Activated CD4-positive, CD25-positive, alpha-beta regulatory T cell treated with anti-CD3 and anti-CD28 coated beads, Interleukin-2, amount 50 U/mL, for 16 hours (primary cell): ENCODE measurements around the gene C1orf141.
"Not testable (repeated sequence)": the region's sequence is repeated elsewhere in the genome, so short reads cannot be mapped to it uniquely, and the experiment has no call there.

Experiments
- DNase-seq: peaks from one replicate; pipeline ENCODE4 v3.0.0-alpha.2; 2020; ENCODE audit warnings: low read depth, low spot score

Gene C1orf141

GRCh38 chr1:67134695-67135094, at the start of gene C1orf141:
Gene C1orf141, minus strand, starts transcription at chr1:67134970. Its CDS starts 7,730 bp downstream, at chr1:67127240.
- no peak for DNase-seq

- no peak for DNase-seq
Measured at GRCh38 chr1:67175530-67176087, 40.8 kb upstream of the C1orf141 start.

DNA sequence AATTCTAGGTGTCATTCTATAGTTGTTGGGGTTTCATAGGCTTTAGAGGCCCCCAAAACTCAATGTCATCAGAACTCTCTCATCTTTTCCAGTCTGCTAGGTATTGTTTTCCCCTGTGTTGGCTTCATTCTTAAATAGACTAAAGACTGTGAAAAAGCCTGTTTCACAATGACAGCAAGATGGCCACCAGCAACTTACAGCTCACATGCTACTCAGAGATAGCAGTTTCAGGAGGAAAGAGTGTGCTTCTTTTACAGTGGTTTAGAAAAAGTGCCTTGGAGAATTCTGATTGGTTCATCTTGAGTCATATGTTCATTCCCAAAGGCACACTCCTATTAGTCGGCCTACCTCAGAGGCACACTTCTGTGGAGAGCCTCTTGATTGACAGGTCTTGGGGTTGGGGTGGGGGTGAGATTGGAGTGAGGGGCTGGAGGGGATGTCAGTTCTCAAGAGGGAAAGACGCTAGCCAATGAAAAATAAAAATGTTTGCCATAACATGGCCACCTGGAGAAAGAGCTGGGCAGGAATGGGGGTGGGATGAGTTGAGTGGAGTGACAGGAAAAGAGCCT, 40.0 kb upstream of the C1orf141 start:
- no peak for DNase-seq

DNA sequence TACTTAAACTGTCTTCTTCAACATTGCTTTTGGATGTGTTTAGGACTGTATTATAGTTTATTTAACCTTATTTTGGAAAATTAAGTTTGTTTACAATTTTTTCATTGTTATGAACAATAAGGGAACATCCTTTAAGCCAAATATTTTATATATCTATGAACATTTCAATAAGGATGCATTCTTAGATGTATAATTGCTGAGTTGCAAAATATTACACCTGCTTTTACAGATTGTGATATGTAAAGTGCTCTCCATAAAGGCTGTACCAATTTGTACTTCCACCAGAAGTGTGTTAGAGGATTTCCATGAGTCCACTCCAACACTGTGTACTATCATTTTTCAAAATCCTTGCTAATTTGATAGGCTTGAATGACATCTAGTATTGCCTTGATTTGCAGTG, 39.2 kb upstream of the C1orf141 start:
- no peak for DNase-seq

GRCh38 chr1:67171978-67172377, 37.2 kb upstream of the C1orf141 start:
- DNase-seq = no peak

- DNase-seq = no peak
Measured at GRCh38 chr1:67171574-67171955, 36.8 kb upstream of the C1orf141 start.

DNA sequence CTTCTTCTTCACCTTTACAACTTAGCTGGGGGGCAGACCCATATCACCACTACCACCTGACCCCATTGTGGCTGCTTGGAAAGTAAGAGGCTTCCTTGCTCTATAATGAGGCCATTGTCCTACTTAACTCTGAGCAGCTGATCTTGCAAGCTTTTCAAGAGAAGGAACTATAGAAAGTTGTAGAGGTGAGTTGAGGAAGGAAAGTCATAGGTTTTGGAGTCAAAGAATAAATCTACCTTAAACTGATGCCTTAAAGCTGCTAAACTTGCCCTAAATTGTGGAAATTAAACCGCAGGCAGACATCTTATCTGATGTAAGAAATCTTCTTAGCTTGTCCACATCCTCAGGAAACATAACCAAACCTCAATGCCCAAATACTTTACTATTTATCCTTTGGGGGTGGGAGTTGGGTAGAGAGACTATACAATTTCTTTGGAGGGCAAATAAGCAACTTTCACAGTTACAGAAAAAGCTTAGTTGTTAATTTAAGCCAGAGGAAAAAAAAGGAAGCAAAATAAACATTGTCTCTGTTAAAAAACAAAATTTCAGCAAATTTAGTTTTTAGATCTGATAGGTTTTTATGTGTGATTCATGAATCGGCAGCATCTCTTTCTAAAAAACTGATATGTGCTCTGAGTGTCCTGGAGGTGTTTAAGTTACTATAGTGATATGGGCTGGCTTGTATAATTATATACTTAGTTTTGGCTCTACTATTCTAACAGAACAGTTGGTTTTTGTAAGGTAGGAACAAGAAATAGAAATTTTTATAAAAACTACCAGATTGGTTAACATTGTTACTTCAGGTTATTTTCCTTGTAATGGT, 36.2 kb upstream of the C1orf141 start:
- DNase-seq = no peak

- no peak for DNase-seq
Measured at GRCh38 chr1:67169932-67170331, 35.2 kb upstream of the C1orf141 start.

- DNase-seq = no peak
Measured at GRCh38 chr1:67169496-67169895, 34.7 kb upstream of the C1orf141 start.

GRCh38 chr1:67166196-67166595, 31.4 kb upstream of the C1orf141 start, which contains the start of gene IL23R:
Gene IL23R, plus strand, starts transcription at chr1:67166454. Its CDS starts 1,667 bp downstream, at chr1:67168121.
- DNase-seq = no peak

DNA sequence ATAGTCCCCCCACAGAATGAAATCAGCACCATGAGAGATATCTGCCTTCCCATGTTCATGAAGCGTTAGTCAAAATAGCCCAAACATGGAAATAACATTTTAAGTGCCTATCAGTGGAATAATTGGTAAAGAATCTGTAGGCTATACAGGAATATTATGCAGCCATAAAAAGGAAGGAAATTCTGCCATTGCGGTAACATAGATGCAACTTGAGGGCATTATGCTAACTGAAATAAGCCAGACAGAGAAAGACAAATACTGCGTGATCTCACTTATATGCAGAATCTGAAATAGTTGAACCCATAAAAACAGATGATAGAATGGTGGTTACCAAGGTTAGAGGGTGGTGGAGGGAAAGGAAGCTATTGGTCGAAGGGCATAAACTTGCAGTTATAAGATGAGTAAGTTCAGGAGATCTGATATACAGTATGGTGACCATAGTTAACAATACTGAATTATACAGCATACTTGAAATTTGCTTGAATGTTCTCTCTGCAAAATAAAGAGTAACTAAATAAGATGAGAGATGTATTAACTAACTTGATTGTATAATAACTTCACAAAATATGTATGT, 30.8 kb upstream of the C1orf141 start:
- no peak for DNase-seq

DNA sequence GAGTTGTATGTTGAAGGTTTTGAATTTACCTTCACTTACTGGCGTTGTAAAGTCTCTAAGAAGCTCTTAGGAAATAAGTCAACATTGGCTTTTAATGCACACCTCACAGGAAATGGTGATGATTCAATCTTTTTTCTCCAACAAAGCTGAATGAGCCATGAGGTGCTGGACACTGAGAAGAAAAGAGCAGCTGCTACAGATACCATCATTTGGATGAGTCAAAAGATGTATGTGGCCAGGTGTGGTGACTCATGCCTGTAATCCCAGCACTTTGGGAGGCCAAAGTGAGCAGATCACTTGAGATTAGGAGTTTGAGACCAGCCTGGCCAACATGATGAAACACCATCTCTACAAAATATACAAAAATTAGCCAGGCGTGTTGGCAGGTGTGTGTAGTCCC, 28.2 kb upstream of the C1orf141 start:
- DNase-seq = no peak

GRCh38 chr1:67159233-67159632, 24.5 kb upstream of the C1orf141 start:
- no peak for DNase-seq

GRCh38 chr1:67158401-67158800, 23.6 kb upstream of the C1orf141 start:
- no peak for DNase-seq

DNA sequence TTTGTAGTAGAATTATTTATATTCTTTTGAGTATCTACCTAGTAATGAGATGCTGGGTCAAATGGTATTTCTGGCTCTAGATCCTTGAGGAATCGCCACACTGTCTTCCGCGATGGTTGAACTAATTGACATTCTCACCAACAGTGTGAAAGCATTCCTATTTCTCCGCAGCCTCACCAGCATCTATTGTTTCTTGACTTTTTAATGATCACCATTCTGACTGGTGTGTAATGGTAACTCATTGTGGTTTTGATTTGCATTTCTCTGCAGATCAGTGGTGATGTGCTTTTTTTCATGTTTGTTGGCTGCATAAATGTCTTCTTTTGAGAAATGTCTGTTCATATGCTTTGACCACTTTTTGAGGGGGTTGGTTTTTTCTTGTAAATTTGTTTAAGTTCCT, 16.2 kb upstream of the C1orf141 start:
- no peak for DNase-seq

- DNase-seq = no peak
Measured at GRCh38 chr1:67149179-67149770, 14.5 kb upstream of the C1orf141 start.

- DNase-seq = no peak
Measured at GRCh38 chr1:67148516-67149178, 13.9 kb upstream of the C1orf141 start.

- not testable (repeated sequence) for DNase-seq
Measured at GRCh38 chr1:67147973-67148372, 13.2 kb upstream of the C1orf141 start.

DNA sequence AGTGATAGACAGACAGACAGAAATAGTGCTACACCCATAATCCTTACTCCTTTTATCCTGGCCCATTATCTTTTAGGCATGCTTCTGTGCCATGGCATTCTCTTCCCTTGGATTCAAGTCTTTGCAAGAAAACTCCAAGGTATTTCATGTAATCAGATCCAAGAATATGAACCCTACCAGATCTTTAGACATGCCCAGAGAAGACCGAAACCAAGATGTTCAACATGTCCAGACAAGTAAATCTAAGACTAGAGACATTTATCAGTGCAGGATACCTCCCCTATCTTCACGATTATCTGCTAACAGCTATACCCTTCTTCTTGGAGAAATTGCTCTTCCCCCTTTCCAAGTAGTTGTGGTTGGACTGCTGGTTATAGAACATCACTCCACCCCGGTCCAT, 11.8 kb upstream of the C1orf141 start:
- DNase-seq = no peak

DNA sequence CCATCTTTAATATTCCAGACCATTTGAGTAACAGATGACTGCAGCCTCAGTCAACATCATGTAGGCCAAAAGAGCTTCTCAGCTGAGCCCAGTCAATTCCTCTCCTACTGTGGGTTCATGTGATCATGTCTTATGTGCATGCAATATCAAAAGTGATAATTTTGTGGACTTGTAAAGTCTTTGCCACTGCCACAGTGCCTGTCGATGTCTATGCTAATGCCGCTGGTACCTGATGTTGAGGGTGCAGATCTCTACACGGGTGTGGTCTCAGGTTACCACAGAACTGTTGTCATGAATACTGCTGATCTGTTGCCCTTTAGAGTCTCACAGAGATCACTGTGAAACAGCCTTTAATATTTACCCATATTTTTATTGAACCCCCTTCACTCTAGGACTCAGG, 11.3 kb upstream of the C1orf141 start:
- no peak for DNase-seq

- DNase-seq = no peak
Measured at GRCh38 chr1:67144696-67145095, 9.9 kb upstream of the C1orf141 start.

- no peak for DNase-seq
Measured at GRCh38 chr1:67143966-67144365, 9.2 kb upstream of the C1orf141 start.
